Spleen (tissue), 7 donors: ENCODE data around the gene MAPK8IP3.

Experiments used
- POLR2A ChIP-seq, 3 donors: fragments of 450-650 bp; IDR thresholded peaks; one replicate each; pipeline ENCODE4 v1.5.1; 2017; ENCODE audit warnings: antibody characterized with exemption in 3 of 3, mild to moderate bottlenecking in 1 of 3
- TF ChIP-seq, protein P1 (sequence below), 11 experiments: fragments of 200-600 bp in 7 of 11; fragments of 450-650 bp in 4 of 11; sonication (generic) in 4 of 11; IDR thresholded peaks in 8 of 11; conservative IDR thresholded peaks in 3 of 11; 1 replicate in 7 of 11; 2 replicates in 4 of 11; pipeline versions ENCODE4 v1.4.0 to v1.8.0; 2016 to 2021; ENCODE audit warnings: antibody characterized with exemption in 11 of 11, inconsistent platforms in 4 of 11, mild to moderate bottlenecking in 1 of 11
- donor health status: DM: no; HTN: no; CAD: no; lungs with moderate emphysema.
- donor health status: DM: no; HTN: no; CAD: no.
- donor health status: DM: no; HTN: no; CAD: no.

DNA sequence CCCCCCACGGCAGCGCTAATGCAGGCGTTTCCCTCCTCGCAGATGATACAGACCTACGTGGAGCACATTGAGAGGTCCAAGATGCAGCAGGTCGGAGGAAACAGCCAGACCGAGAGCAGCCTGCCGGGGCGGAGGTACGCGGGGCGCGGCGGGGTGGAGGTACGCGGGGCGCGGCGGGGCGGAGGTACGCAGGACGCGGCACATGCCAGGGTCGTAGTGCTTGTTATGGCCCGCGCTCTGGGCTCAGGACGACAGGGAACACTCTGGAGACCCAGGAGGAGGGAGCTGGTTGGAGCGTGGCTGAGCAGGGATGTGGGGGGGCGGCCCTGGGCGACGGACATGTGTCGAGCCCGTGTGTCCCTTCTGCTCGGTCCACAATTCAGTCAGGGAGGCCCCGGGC, 23.4 kb downstream of the MAPK8IP3 start:
- TF ChIP-seq POLR2A (IDR thresholded peaks at IDR 0.05), result no peak
- TF ChIP-seq, protein P1, sequence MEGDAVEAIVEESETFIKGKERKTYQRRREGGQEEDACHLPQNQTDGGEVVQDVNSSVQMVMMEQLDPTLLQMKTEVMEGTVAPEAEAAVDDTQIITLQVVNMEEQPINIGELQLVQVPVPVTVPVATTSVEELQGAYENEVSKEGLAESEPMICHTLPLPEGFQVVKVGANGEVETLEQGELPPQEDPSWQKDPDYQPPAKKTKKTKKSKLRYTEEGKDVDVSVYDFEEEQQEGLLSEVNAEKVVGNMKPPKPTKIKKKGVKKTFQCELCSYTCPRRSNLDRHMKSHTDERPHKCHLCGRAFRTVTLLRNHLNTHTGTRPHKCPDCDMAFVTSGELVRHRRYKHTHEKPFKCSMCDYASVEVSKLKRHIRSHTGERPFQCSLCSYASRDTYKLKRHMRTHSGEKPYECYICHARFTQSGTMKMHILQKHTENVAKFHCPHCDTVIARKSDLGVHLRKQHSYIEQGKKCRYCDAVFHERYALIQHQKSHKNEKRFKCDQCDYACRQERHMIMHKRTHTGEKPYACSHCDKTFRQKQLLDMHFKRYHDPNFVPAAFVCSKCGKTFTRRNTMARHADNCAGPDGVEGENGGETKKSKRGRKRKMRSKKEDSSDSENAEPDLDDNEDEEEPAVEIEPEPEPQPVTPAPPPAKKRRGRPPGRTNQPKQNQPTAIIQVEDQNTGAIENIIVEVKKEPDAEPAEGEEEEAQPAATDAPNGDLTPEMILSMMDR (IDR thresholded peaks at IDR 0.05 in 8 of 11, conservative IDR thresholded peaks at IDR 0.05 in 3 of 11), result no peak
